K562 (cell line): ENCODE data around the gene TEX54. TPM values are rescaled to one million over a fixed set of nuclear protein-coding genes. Genes with fewer than 3 reads are reported as not detected.

Experiments used
- CHCHD3 ChIP-seq: fragments of 250-450 bp; sonication (Bioruptor Pico); IDR thresholded peaks from 2 replicates; pipeline ENCODE4 v2.1.2; 2022; ENCODE audit warnings: mild to moderate bottlenecking
- CSDE1 ChIP-seq, 2 experiments: fragments of 450-650 bp; IDR thresholded peaks; 2 replicates each; pipeline ENCODE4 v1.6.1; 2016; ENCODE audit warnings: mild to moderate bottlenecking in 1 of 2
- CTCF ChIP-seq, 3 experiments: IDR thresholded peaks in 2 of 3; conservative IDR thresholded peaks in 1 of 3; 2 replicates each; pipeline ENCODE4 v1.5.1; 2011 to 2012; ENCODE audit warnings: low read length in 3 of 3, mild to moderate bottlenecking in 3 of 3, control low read depth in 2 of 3, improper control_type of control experiment in 1 of 3, inconsistent platforms in 1 of 3, low read depth in 1 of 3, mixed read lengths in 1 of 3, moderate library complexity in 1 of 3; ENCODE audit not compliant: insufficient read depth in 2 of 3
- ELF1 ChIP-seq: fragments of 200-800 bp; sonication (Bioruptor generic); IDR thresholded peaks from 2 replicates; pipeline ENCODE4 v1.6.1; 2016; ENCODE audit warnings: missing genetic modification characterization, missing compliant biosample characterization
- ETV6 ChIP-seq, 3 experiments: fragments of 150-350 bp in 1 of 3; sonication (generic) in 1 of 3; formaldehyde crosslinking in 1 of 3; IDR thresholded peaks; 2 replicates each; pipeline versions ENCODE4 v1.6.1 to v1.8.0; 2014 to 2022; ENCODE audit warnings: borderline replicate concordance in 2 of 3, low read depth in 2 of 3, antibody characterized with exemption in 1 of 3, low read length in 1 of 3, mild to moderate bottlenecking in 1 of 3, missing genetic modification reagents in 1 of 3
- GTF2F1 ChIP-seq: IDR thresholded peaks from 2 replicates; pipeline ENCODE4 v1.6.1; 2011; ENCODE audit warnings: low read depth, low read length, improper control_type of control experiment
- HMBOX1 ChIP-seq: sonication (generic); IDR thresholded peaks from 2 replicates; pipeline ENCODE4 v1.6.1; 2016
- ILK ChIP-seq: fragments of 450-650 bp; IDR thresholded peaks from 2 replicates; pipeline ENCODE4 v1.6.1; 2016; ENCODE audit warnings: missing genetic modification characterization, low read depth, mild to moderate bottlenecking, missing compliant biosample characterization, moderate library complexity, borderline replicate concordance
- KLF6 ChIP-seq: fragments of 250-450 bp; sonication (Bioruptor Pico); IDR thresholded peaks from 2 replicates; pipeline ENCODE4 v1.4.0; 2020; ENCODE audit warnings: mild to moderate bottlenecking, moderate library complexity, borderline replicate concordance
- MYNN ChIP-seq, 2 experiments: sonication (generic); formaldehyde crosslinking in 1 of 2; IDR thresholded peaks; 2 replicates each; pipeline versions ENCODE4 v1.5.0 to v1.6.1; 2016 to 2020; ENCODE audit warnings: antibody characterized with exemption in 1 of 2, missing genetic modification reagents in 1 of 2
- NCOA1 ChIP-seq: fragments of 450-650 bp; IDR thresholded peaks from 2 replicates; pipeline ENCODE4 v1.6.1; 2016; ENCODE audit warnings: low read depth
- NUFIP1 ChIP-seq: fragments of 450-650 bp; IDR thresholded peaks from 2 replicates; pipeline ENCODE4 v1.6.1; 2018; ENCODE audit not compliant: partially characterized antibody
- PTRF ChIP-seq: fragments of 450-650 bp; IDR thresholded peaks from 2 replicates; pipeline ENCODE4 v1.6.1; 2016; ENCODE audit warnings: mild to moderate bottlenecking, missing genetic modification characterization, missing compliant biosample characterization
- SAFB2 ChIP-seq: fragments of 200-400 bp; formaldehyde crosslinking; IDR thresholded peaks from 2 replicates; pipeline ENCODE4 v1.6.1; 2018; ENCODE audit warnings: borderline replicate concordance, low read length, low read depth, moderate library complexity; ENCODE audit not compliant: severe bottlenecking
- SNRNP70 ChIP-seq: fragments of 200-400 bp; formaldehyde crosslinking; optimal IDR thresholded peaks from 2 replicates; pipeline ENCODE3; 2017; ENCODE audit warnings: low read depth, low read length
- TCF7 ChIP-seq: sonication (generic); IDR thresholded peaks from 2 replicates; pipeline ENCODE4 v1.6.1; 2016; ENCODE audit warnings: antibody characterized with exemption, borderline replicate concordance
- TFE3 ChIP-seq: fragments of 450-650 bp; formaldehyde crosslinking; IDR thresholded peaks from 2 replicates; pipeline ENCODE4 v1.4.0; 2020; ENCODE audit warnings: mild to moderate bottlenecking, mixed read lengths
- ZNF134 ChIP-seq: fragments of 250-450 bp; sonication (Bioruptor Pico); conservative IDR thresholded peaks from 2 replicates; pipeline ENCODE4 v1.4.0; 2020
- ZNF668 ChIP-seq: fragments of 250-450 bp; sonication (Bioruptor Pico); IDR thresholded peaks from 2 replicates; pipeline ENCODE4 v1.8.0; 2022; ENCODE audit warnings: mild to moderate bottlenecking, inconsistent platforms
- polyA plus RNA-seq, 8 experiments: library from polyadenylated mRNA; depleted of rRNA in 4 of 8; stranded (reverse) in 5 of 8; unstranded in 3 of 8; fragments of >200 nt; fragmentation: Nextera tagmentation in 2 of 8; fragmentation: Illumina TruSeq in 1 of 8; extraction: Ambion mirVana in 2 of 8; extraction: Trizol in 1 of 8; gene quantifications; 2 replicates each; pipeline versions ENCODE4 v1.2.1 to v1.2.3, GENCODE V29; 2011 to 2014; ENCODE audit warnings: inconsistent platforms in 1 of 8, missing spikeins in 1 of 8
- total RNA-seq, 7 experiments: library from RNA; depleted of rRNA in 6 of 7; stranded (reverse); fragments of >200 nt in 6 of 7; fragmentation: Illumina TruSeq in 2 of 7; extraction: Trizol in 2 of 7; gene quantifications; 2 replicates each; pipeline versions ENCODE4 v1.2.1 to v1.2.3, GENCODE V29; 2011 to 2021; ENCODE audit warnings: low replicate concordance in 1 of 7
- TF ChIP-seq, protein P1 (sequence below): sonication (generic); formaldehyde crosslinking; IDR thresholded peaks from 2 replicates; pipeline ENCODE4 v1.8.0; 2022; ENCODE audit warnings: mild to moderate bottlenecking, missing genetic modification reagents
- TF ChIP-seq, protein P2 (sequence below): IDR thresholded peaks from 3 replicates; pipeline ENCODE4 v1.6.1; 2011; ENCODE audit warnings: borderline replicate concordance, mild to moderate bottlenecking; ENCODE audit not compliant: insufficient read length, insufficient read depth

TEX54 gene
- total and polyA plus RNA-seq, 9 of the 15 experiments (the other 6 are each of a cell fraction or from before 2014, with no cell fraction given): not detected

DNA sequence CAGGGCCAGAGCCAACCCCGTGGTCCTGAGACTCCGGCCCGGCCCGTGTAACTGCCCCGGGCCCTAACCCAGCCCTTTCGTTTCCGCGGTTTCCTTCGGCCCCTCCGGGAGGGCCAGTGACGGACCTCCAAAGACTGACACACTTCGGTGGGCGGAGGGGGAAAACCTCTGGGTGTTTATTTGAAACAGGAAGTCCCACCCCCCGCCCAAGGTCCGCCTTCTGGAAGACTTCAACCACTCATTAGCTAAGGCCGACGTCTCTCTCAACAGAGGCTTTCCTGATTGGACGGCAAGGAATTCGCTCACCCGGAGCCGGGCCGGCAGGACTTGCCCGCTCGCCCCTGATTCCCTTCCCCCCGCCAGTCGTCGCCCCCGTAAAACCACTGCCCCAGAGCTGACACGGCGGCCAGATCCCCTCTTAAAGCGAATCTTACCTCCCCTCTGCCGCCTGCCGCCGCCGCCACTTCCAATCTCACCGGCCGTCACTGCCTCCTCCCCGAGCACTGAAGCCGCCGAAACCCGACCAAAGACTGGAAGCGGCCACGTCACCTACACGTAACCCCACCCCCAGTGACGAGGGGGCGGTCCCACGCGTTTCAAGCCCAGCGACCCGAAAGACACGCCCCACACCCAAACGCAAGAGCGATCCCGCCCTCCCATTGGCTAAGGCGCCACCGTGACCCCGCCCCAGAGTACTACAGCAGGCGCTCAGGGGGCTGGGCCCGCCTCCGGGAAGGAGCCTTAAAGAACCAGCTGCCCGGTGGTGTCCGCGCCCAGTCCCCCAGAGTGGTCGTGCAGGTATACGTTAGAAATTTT, 913 bp downstream of the TEX54 start, which contains the start of gene STX5 (continued):
- TF ChIP-seq NCOA1 (no peak), TFE3 (CRISPR knock-in tag) (no peak), ELF1 (no peak), SAFB2 (no peak), ZNF134 (CRISPR knock-in tag) (no peak), GTF2F1 (peak; percentile 39; the same call in 1 of the 2 replicates), CTCF (IDR thresholded peaks at IDR 0.05 in 2 of 3, conservative IDR thresholded peaks at IDR 0.05 in 1 of 3; ENCODE audit: insufficient read depth in 2 of 3, low read depth in 1 of 3, low read length in 3 of 3) (no peak), PTRF (tag) (no peak), ZNF668 (CRISPR knock-in tag) (no peak), TCF7 (no peak), ETV6 (IDR thresholded peaks at IDR 0.05; ENCODE audit: borderline replicate concordance in 1 of 2, low read depth in 2 of 2, low read length in 1 of 2) (no peak), ETV6 (CRISPR knock-in tag; IDR thresholded peaks at IDR 0.05; ENCODE audit: borderline replicate concordance) (no peak), ILK (tag) (no peak), CSDE1 (IDR thresholded peaks at IDR 0.05) (no peak), NUFIP1 (no peak), KLF6 (CRISPR knock-in tag) (no peak), SNRNP70 (no peak), HMBOX1 (no peak), MYNN (IDR thresholded peaks at IDR 0.05) (no peak; the same call in 1 of the 2 replicates), MYNN (CRISPR knock-in tag; IDR thresholded peaks at IDR 0.05) (no peak), CHCHD3 (no peak)
- TF ChIP-seq, protein P1, sequence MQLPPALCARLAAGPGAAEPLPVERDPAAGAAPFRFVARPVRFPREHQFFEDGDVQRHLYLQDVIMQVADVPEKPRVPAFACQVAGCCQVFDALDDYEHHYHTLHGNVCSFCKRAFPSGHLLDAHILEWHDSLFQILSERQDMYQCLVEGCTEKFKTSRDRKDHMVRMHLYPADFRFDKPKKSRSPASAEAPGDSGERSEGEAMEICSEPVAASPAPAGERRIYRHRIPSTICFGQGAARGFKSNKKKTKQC (CRISPR knock-in tag): no peak
- TF ChIP-seq, protein P2, sequence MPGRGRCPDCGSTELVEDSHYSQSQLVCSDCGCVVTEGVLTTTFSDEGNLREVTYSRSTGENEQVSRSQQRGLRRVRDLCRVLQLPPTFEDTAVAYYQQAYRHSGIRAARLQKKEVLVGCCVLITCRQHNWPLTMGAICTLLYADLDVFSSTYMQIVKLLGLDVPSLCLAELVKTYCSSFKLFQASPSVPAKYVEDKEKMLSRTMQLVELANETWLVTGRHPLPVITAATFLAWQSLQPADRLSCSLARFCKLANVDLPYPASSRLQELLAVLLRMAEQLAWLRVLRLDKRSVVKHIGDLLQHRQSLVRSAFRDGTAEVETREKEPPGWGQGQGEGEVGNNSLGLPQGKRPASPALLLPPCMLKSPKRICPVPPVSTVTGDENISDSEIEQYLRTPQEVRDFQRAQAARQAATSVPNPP: no peak
